GM18868 (cell line): Measurements from ENCODE around the gene TRERF1.
"Not testable (repeated sequence)": the region's sequence is repeated elsewhere in the genome, so short reads cannot be mapped to it uniquely, and the experiment has no call there.

ENCODE experiments used
- ATAC-seq: cut with Tn5 transposase; IDR thresholded peaks from one replicate; pipeline ENCODE4 v1.9.1; 2021; ENCODE audit warnings: mild to moderate bottlenecking, moderate library complexity; ENCODE audit not compliant: unreplicated experiment

Gene TRERF1

GRCh38 chr6:42451333-42452170 lies at the start of gene TRERF1:
Gene TRERF1, minus strand, starts transcription at chr6:42451926. Its CDS starts 182,336 bp downstream, at chr6:42269590.
- ATAC-seq, result peak; percentile 35

GRCh38 chr6:42498473-42499128 lies 46.9 kb upstream of the TRERF1 start:
- ATAC-seq, result no peak

GRCh38 chr6:42493914-42494539 lies 42.3 kb upstream of the TRERF1 start:
- no peak for ATAC-seq

GRCh38 chr6:42488129-42488528 lies 36.4 kb upstream of the TRERF1 start:
- no peak for ATAC-seq

- ATAC-seq, result no peak
Measured at GRCh38 chr6:42484261-42484660, 32.5 kb upstream of the TRERF1 start.

GRCh38 chr6:42482174-42482573 lies 30.4 kb upstream of the TRERF1 start:
- no peak for ATAC-seq

- no peak for ATAC-seq
Measured at GRCh38 chr6:42471714-42472113, 20.0 kb upstream of the TRERF1 start.

- ATAC-seq, result no peak
Measured at GRCh38 chr6:42471142-42471541, 19.4 kb upstream of the TRERF1 start.

GRCh38 chr6:42468273-42468672 lies 16.5 kb upstream of the TRERF1 start:
- no peak for ATAC-seq

GRCh38 chr6:42467651-42468050 lies 15.9 kb upstream of the TRERF1 start:
- ATAC-seq, result no peak

- ATAC-seq, result not testable (repeated sequence)
Measured at GRCh38 chr6:42466470-42466869, 14.7 kb upstream of the TRERF1 start.

GRCh38 chr6:42462474-42462972 lies 10.8 kb upstream of the TRERF1 start:
- ATAC-seq, result no peak

GRCh38 chr6:42460883-42461282 lies 9.2 kb upstream of the TRERF1 start:
- ATAC-seq, result no peak

GRCh38 chr6:42459888-42460287 lies 8.2 kb upstream of the TRERF1 start:
- no peak for ATAC-seq

GRCh38 chr6:42454428-42454791 lies 2.7 kb upstream of the TRERF1 start:
- ATAC-seq, result no peak

- ATAC-seq, result no peak
Measured at GRCh38 chr6:42453654-42454427, 2.1 kb upstream of the TRERF1 start.

GRCh38 chr6:42453031-42453653 lies 1.4 kb upstream of the TRERF1 start:
- peak; percentile 53 for ATAC-seq

- ATAC-seq, result peak; percentile 35
Measured at GRCh38 chr6:42452171-42453030, 675 bp upstream of the TRERF1 start.

GRCh38 chr6:42450477-42451332 lies 1.0 kb downstream of the TRERF1 start:
- no peak for ATAC-seq
